K562 (cell line): ENCODE results near the gene DAPK3. TPM values are rescaled to one million over a fixed set of nuclear protein-coding genes. Genes with fewer than 3 reads are reported as not detected.

Experiments used
- BRD4 ChIP-seq: fragments of 200-600 bp; sonication (generic); IDR thresholded peaks from 2 replicates; pipeline ENCODE4 v1.6.1; 2017; ENCODE audit warnings: inconsistent platforms
- CBX5 ChIP-seq: IDR thresholded peaks from 2 replicates; pipeline ENCODE4 v1.6.1; 2014; ENCODE audit warnings: low read depth, borderline replicate concordance
- CCAR2 ChIP-seq: fragments of 200-400 bp; formaldehyde crosslinking; IDR thresholded peaks from 2 replicates; pipeline ENCODE4 v1.6.1; 2017; ENCODE audit warnings: mild to moderate bottlenecking, low read depth, low read length
- CHD2 ChIP-seq: IDR thresholded peaks from 2 replicates; pipeline ENCODE4 v1.6.1; 2011; ENCODE audit warnings: low read depth, low read length
- CSDE1 ChIP-seq, 2 experiments: fragments of 450-650 bp; IDR thresholded peaks; 2 replicates each; pipeline ENCODE4 v1.6.1; 2016; ENCODE audit warnings: mild to moderate bottlenecking in 1 of 2
- ERF ChIP-seq: fragments of 450-650 bp; formaldehyde crosslinking; IDR thresholded peaks from 2 replicates; pipeline ENCODE4 v1.4.0; 2020; ENCODE audit warnings: mild to moderate bottlenecking, mixed read lengths
- FOXA3 ChIP-seq, 2 experiments: fragments of 450-650 bp in 1 of 2; sonication (generic) in 1 of 2; formaldehyde crosslinking; IDR thresholded peaks in 1 of 2; conservative IDR thresholded peaks in 1 of 2; 2 replicates each; pipeline versions ENCODE4 v1.4.0 to v1.8.0; 2020 to 2022; ENCODE audit warnings: mild to moderate bottlenecking in 2 of 2, missing genetic modification reagents in 1 of 2
- GATAD2A ChIP-seq: fragments of 450-650 bp; IDR thresholded peaks from 2 replicates; pipeline ENCODE4 v1.6.1; 2017
- HMG20B ChIP-seq: fragments of 250-450 bp; sonication (Bioruptor Pico); IDR thresholded peaks from 2 replicates; pipeline ENCODE4 v1.5.0; 2021; ENCODE audit warnings: mild to moderate bottlenecking
- HNRNPH1 ChIP-seq: fragments of 200-400 bp; formaldehyde crosslinking; optimal IDR thresholded peaks from 2 replicates; pipeline ENCODE3; 2017; ENCODE audit warnings: low read depth, mild to moderate bottlenecking, low read length, moderate library complexity
- MBD2 ChIP-seq: sonication (generic); IDR thresholded peaks from 2 replicates; pipeline ENCODE4 v1.6.1; 2016; ENCODE audit warnings: low read depth, borderline replicate concordance
- MCM7 ChIP-seq, 2 experiments: fragments of 450-650 bp; IDR thresholded peaks; 2 replicates each; pipeline ENCODE4 v1.6.1; 2016 to 2018
- MXI1 ChIP-seq: IDR thresholded peaks from 2 replicates; pipeline ENCODE4 v1.6.1; 2011; ENCODE audit warnings: low read depth, mild to moderate bottlenecking, improper control_type of control experiment, low read length
- NRF1 ChIP-seq, 2 experiments: fragments of 450-650 bp; IDR thresholded peaks in 1 of 2; conservative IDR thresholded peaks in 1 of 2; 2 replicates each; pipeline ENCODE4 v1.6.1; 2014; ENCODE audit warnings: mild to moderate bottlenecking in 2 of 2
- POLR2AphosphoS5 ChIP-seq: IDR thresholded peaks from 2 replicates; pipeline ENCODE4 v1.6.1; 2011; ENCODE audit warnings: mild to moderate bottlenecking, low read depth, low read length, moderate library complexity; ENCODE audit not compliant: control insufficient read depth, insufficient read depth
- RFX5 ChIP-seq: IDR thresholded peaks from 2 replicates; pipeline ENCODE4 v1.6.1; 2011; ENCODE audit warnings: low read depth, mild to moderate bottlenecking, improper control_type of control experiment, low read length
- SREBF1 ChIP-seq: fragments of 150-350 bp; IDR thresholded peaks from 2 replicates; pipeline ENCODE4 v1.6.1; 2014; ENCODE audit warnings: antibody characterized with exemption, low read depth, low read length, borderline replicate concordance
- ZBTB8A ChIP-seq: fragments of 450-650 bp; IDR thresholded peaks from 2 replicates; pipeline ENCODE4 v1.6.1; 2018; ENCODE audit warnings: mild to moderate bottlenecking, moderate library complexity; ENCODE audit not compliant: partially characterized antibody
- ZEB2 ChIP-seq: fragments of 450-650 bp; IDR thresholded peaks from 2 replicates; pipeline ENCODE4 v1.6.1; 2016
- ZNF197 ChIP-seq: fragments of 200-800 bp; sonication (Bioruptor generic); IDR thresholded peaks from 2 replicates; pipeline ENCODE4 v1.6.1; 2016; ENCODE audit warnings: low read depth, missing genetic modification characterization, missing compliant biosample characterization
- ZNF224 ChIP-seq: sonication (generic); formaldehyde crosslinking; IDR thresholded peaks from 2 replicates; pipeline ENCODE4 v1.8.0; 2022; ENCODE audit warnings: mild to moderate bottlenecking, missing genetic modification reagents
- polyA plus RNA-seq, 8 experiments: library from polyadenylated mRNA; depleted of rRNA in 4 of 8; stranded (reverse) in 5 of 8; unstranded in 3 of 8; fragments of >200 nt; fragmentation: Nextera tagmentation in 2 of 8; fragmentation: Illumina TruSeq in 1 of 8; extraction: Ambion mirVana in 2 of 8; extraction: Trizol in 1 of 8; gene quantifications; 2 replicates each; pipeline versions ENCODE4 v1.2.1 to v1.2.3, GENCODE V29; 2011 to 2014; ENCODE audit warnings: inconsistent platforms in 1 of 8, missing spikeins in 1 of 8
- total RNA-seq, 7 experiments: library from RNA; depleted of rRNA in 6 of 7; stranded (reverse); fragments of >200 nt in 6 of 7; fragmentation: Illumina TruSeq in 2 of 7; extraction: Trizol in 2 of 7; gene quantifications; 2 replicates each; pipeline versions ENCODE4 v1.2.1 to v1.2.3, GENCODE V29; 2011 to 2021; ENCODE audit warnings: low replicate concordance in 1 of 7
- TF ChIP-seq, protein P1 (sequence below), 2 experiments: fragments of 450-650 bp; formaldehyde crosslinking in 1 of 2; IDR thresholded peaks; 2 replicates each; pipeline versions ENCODE4 v1.4.0 to v1.6.1; 2014 to 2020; ENCODE audit warnings: mild to moderate bottlenecking in 2 of 2, borderline replicate concordance in 1 of 2, low read depth in 1 of 2

The DAPK3 gene
- total and polyA plus RNA-seq, 9 of the 15 experiments (the other 6 are each of a cell fraction or from before 2014, with no cell fraction given), result 0.14 to 63.4 (median 25.0) TPM

DNA sequence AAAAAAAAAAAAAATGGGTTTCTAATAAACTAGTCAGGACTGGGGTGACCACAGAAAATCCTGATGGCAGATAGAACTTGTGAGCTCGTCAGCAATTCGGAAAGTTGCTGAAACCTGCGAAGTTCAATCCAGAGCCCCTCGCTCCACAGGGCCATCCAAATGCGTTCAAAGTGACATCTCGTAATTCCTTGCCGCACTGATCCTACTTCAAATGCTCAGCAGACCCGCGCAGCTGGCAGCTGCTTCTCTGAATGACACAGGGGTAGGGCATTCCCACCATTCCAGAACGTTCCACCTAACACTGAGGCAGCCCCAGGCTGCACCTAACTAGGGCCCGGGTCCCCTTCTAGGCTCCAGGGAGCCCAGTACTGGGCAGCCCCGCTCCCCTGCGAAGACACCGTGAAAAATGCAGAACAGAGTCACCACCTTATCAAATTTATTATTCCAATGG is 4.8 kb upstream of the DAPK3 start (continued):
- TF ChIP-seq, protein P1, sequence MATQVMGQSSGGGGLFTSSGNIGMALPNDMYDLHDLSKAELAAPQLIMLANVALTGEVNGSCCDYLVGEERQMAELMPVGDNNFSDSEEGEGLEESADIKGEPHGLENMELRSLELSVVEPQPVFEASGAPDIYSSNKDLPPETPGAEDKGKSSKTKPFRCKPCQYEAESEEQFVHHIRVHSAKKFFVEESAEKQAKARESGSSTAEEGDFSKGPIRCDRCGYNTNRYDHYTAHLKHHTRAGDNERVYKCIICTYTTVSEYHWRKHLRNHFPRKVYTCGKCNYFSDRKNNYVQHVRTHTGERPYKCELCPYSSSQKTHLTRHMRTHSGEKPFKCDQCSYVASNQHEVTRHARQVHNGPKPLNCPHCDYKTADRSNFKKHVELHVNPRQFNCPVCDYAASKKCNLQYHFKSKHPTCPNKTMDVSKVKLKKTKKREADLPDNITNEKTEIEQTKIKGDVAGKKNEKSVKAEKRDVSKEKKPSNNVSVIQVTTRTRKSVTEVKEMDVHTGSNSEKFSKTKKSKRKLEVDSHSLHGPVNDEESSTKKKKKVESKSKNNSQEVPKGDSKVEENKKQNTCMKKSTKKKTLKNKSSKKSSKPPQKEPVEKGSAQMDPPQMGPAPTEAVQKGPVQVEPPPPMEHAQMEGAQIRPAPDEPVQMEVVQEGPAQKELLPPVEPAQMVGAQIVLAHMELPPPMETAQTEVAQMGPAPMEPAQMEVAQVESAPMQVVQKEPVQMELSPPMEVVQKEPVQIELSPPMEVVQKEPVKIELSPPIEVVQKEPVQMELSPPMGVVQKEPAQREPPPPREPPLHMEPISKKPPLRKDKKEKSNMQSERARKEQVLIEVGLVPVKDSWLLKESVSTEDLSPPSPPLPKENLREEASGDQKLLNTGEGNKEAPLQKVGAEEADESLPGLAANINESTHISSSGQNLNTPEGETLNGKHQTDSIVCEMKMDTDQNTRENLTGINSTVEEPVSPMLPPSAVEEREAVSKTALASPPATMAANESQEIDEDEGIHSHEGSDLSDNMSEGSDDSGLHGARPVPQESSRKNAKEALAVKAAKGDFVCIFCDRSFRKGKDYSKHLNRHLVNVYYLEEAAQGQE (IDR thresholded peaks at IDR 0.05; ENCODE audit: borderline replicate concordance), result 0 out of 2 replicates have a peak, but pooled peaks have one; percentile 2
- TF ChIP-seq, protein P1 (CRISPR knock-in tag; IDR thresholded peaks at IDR 0.05; ENCODE audit: low read depth), result no peak
- TF ChIP-seq FOXA3 (CRISPR knock-in tag; conservative IDR thresholded peaks at IDR 0.05 in 1 of 2, IDR thresholded peaks at IDR 0.05 in 1 of 2) (no peak), HNRNPH1 (no peak), CSDE1 (IDR thresholded peaks at IDR 0.05) (no peak), ZEB2 (no peak), CBX5 (no peak), HMG20B (no peak), ZNF224 (CRISPR knock-in tag) (no peak), POLR2AphosphoS5 (peak; percentile 84), MCM7 (IDR thresholded peaks at IDR 0.05) (no peak), MXI1 (peak; percentile 20; the same call in 1 of the 2 replicates), NRF1 (conservative IDR thresholded peaks at IDR 0.05 in 1 of 2, IDR thresholded peaks at IDR 0.05 in 1 of 2) (no peak), BRD4 (no peak), CCAR2 (no peak), CHD2 (peak; percentile 29; the same call in 1 of the 2 replicates), GATAD2A (no peak), ERF (CRISPR knock-in tag) (peak; percentile 79; the same call in 1 of the 2 replicates), MBD2 (0 out of 2 replicates have a peak, but pooled peaks have one; percentile 18), ZNF197 (CRISPR knock-in tag) (no peak), RFX5 (no peak), ZBTB8A (no peak), SREBF1 (no peak)
